Upper lobe of left lung (tissue), 4 donors: ENCODE measurements around the gene PRRC2C.

Experiments
- CTCF ChIP-seq, 6 experiments: fragments of 450-650 bp in 4 of 6; fragments of 200-600 bp in 2 of 6; sonication (generic) in 2 of 6; IDR thresholded peaks; one replicate each; pipeline ENCODE4 v1.5.1; 2016 to 2019; ENCODE audit warnings: antibody characterized with exemption in 6 of 6
- EP300 ChIP-seq, 4 donors: sonication (generic); formaldehyde crosslinking; IDR thresholded peaks; one replicate each; pipeline ENCODE4 v1.5.1; 2017; ENCODE audit warnings: antibody characterized with exemption in 4 of 4, control low read depth in 2 of 4
- POLR2A ChIP-seq, 4 donors: fragments of 450-650 bp; IDR thresholded peaks; one replicate each; pipeline ENCODE4 v1.5.1; 2016 to 2017; ENCODE audit warnings: antibody characterized with exemption in 4 of 4, mild to moderate bottlenecking in 2 of 4

GRCh38 chr1:171636141-171636540 is 150.8 kb downstream of the PRRC2C start:
- TF ChIP-seq CTCF (IDR thresholded peaks at IDR 0.05) = no peak
- no peak for TF ChIP-seq EP300 (IDR thresholded peaks at IDR 0.05)
- TF ChIP-seq POLR2A (IDR thresholded peaks at IDR 0.05) = no peak
